GM13976 (cell line): Measurements from ENCODE around the gene FOXN3.

Source experiments
- DNase-seq: peaks from one replicate; pipeline ENCODE4 v3.0.0; 2012; ENCODE audit warnings: low spot score
- CTCF ChIP-seq: IDR thresholded peaks from 2 replicates; pipeline ENCODE4 v1.5.1; 2012; ENCODE audit warnings: borderline replicate concordance, mild to moderate bottlenecking; ENCODE audit not compliant: insufficient read depth; ENCODE audit errors: extremely low read depth, missing control alignments, control extremely low read depth
- in situ Hi-C: fragments of 300-500 bp; cut with MboI; formaldehyde crosslinking; loops from one replicate; pipeline ENCODE4 v1.12.0; 2022; ENCODE audit warnings: low sequenced_read_pairs, mixed read lengths, inconsistent platforms; ENCODE audit not compliant: unreplicated experiment

Gene FOXN3

GRCh38 chr14:89417091-89417464 lies at the start of gene FOXN3:
TSS of gene FOXN3 (minus strand) at chr14:89417233. CDS start at chr14:89412476, 4,757 bp downstream.
- in situ Hi-C loops = loop anchor here (10.0 to 25.0 kb wide), 2 partner anchors 232 to 380 kb away; no protein-coding TSS in a partner anchor
- no peak for TF ChIP-seq CTCF
- DNase-seq = peak; percentile 91

GRCh38 chr14:89466484-89466883 lies 49.5 kb upstream of the FOXN3 start:
- TF ChIP-seq CTCF = no peak
- peak; percentile 42 for DNase-seq
- in situ Hi-C loops = no loop called here

GRCh38 chr14:89465876-89466275 lies 48.8 kb upstream of the FOXN3 start:
- DNase-seq = no peak
- TF ChIP-seq CTCF = no peak
- in situ Hi-C loops = no loop called here

- TF ChIP-seq CTCF = no peak
- DNase-seq = no peak
- in situ Hi-C loops = no loop called here
Observed at GRCh38 chr14:89461256-89461655, 44.2 kb upstream of the FOXN3 start.

- DNase-seq = no peak
- TF ChIP-seq CTCF = no peak
- in situ Hi-C loops = no loop called here
Observed at GRCh38 chr14:89458713-89459420, 41.8 kb upstream of the FOXN3 start.

- in situ Hi-C loops = no loop called here
- no peak for DNase-seq
- no peak for TF ChIP-seq CTCF
Observed at GRCh38 chr14:89457007-89457406, 40.0 kb upstream of the FOXN3 start.

- no peak for TF ChIP-seq CTCF
- no peak for DNase-seq
- in situ Hi-C loops = no loop called here
Observed at GRCh38 chr14:89455412-89455811, 38.4 kb upstream of the FOXN3 start.
